Fibroblast of lung (primary cell): ENCODE data around the gene CTNND2.

ENCODE experiments used
- EZH2 ChIP-seq: IDR thresholded peaks from 2 replicates; pipeline ENCODE4 v1.5.1; 2012; ENCODE audit warnings: low read length, control low read depth, mild to moderate bottlenecking; ENCODE audit errors: missing control alignments
- TF ChIP-seq, protein P1 (sequence below), 2 donors: IDR thresholded peaks in 1 of 2; conservative IDR thresholded peaks in 1 of 2; 1 replicate in 1 of 2; 2 replicates in 1 of 2; pipeline ENCODE4 v1.5.1; 2011 to 2012; ENCODE audit warnings: low read length in 2 of 2, control low read depth in 1 of 2, inconsistent platforms in 1 of 2, low read depth in 1 of 2, mild to moderate bottlenecking in 1 of 2

DNA sequence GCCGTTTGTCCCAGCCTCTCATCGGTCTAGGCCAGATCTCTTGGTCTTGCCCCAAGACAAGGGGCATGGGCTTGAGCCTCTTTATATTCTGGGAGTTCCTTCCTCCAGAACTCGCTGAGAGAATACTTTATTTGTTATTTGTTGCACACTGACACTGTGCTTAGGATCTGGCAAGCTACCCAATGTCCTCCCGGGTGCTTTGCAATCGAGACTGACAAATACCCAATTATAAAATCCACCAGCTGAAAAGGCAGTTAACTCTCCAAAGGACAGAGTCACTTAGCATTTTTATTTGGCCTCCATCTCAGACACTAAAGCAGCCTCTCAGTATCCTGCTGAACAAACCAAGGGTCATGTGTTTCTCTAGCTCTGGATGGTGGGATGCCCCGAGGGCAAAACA is 643.0 kb downstream of the CTNND2 start:
- TF ChIP-seq, protein P1, sequence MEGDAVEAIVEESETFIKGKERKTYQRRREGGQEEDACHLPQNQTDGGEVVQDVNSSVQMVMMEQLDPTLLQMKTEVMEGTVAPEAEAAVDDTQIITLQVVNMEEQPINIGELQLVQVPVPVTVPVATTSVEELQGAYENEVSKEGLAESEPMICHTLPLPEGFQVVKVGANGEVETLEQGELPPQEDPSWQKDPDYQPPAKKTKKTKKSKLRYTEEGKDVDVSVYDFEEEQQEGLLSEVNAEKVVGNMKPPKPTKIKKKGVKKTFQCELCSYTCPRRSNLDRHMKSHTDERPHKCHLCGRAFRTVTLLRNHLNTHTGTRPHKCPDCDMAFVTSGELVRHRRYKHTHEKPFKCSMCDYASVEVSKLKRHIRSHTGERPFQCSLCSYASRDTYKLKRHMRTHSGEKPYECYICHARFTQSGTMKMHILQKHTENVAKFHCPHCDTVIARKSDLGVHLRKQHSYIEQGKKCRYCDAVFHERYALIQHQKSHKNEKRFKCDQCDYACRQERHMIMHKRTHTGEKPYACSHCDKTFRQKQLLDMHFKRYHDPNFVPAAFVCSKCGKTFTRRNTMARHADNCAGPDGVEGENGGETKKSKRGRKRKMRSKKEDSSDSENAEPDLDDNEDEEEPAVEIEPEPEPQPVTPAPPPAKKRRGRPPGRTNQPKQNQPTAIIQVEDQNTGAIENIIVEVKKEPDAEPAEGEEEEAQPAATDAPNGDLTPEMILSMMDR (conservative IDR thresholded peaks at IDR 0.05 in 1 of 2, IDR thresholded peaks at IDR 0.05 in 1 of 2; ENCODE audit: low read depth in 1 of 2, low read length in 2 of 2) = no peak
- no peak for TF ChIP-seq EZH2
